GM12878 (cell line): ENCODE measurements around the gene TRAP1. TPM values are rescaled to one million over a fixed set of nuclear protein-coding genes. Genes with fewer than 3 reads are reported as not detected.
A peak's percentile ranks its signal among the peaks of the same experiment; 100 is the strongest.

Source experiments
- BCL11A ChIP-seq: IDR thresholded peaks from 2 replicates; pipeline ENCODE4 v1.6.1; 2011; ENCODE audit warnings: low read depth, low read length
- BHLHE40 ChIP-seq, 2 experiments: fragments of 450-650 bp in 1 of 2; IDR thresholded peaks; 2 replicates each; pipeline ENCODE4 v1.6.1; 2011 to 2017; ENCODE audit warnings: low read depth in 2 of 2, borderline replicate concordance in 1 of 2, improper control_type of control experiment in 1 of 2, low read length in 1 of 2, mild to moderate bottlenecking in 1 of 2
- CBX5 ChIP-seq: sonication (generic); IDR thresholded peaks from 2 replicates; pipeline ENCODE4 v1.6.1; 2016; ENCODE audit warnings: low read depth, moderate library complexity, mild to moderate bottlenecking, inconsistent platforms
- CEBPB ChIP-seq, 2 experiments: fragments of 150-350 bp in 1 of 2; IDR thresholded peaks; 2 replicates each; pipeline ENCODE4 v1.6.1; 2012 to 2014; ENCODE audit warnings: low read depth in 2 of 2, low read length in 2 of 2, borderline replicate concordance in 1 of 2, inconsistent platforms in 1 of 2
- EGR1 ChIP-seq, 2 experiments: IDR thresholded peaks; 1 replicate in 1 of 2; 2 replicates in 1 of 2; pipeline ENCODE4 v1.6.1; 2011 to 2012; ENCODE audit warnings: low read depth in 2 of 2, low read length in 2 of 2, borderline replicate concordance in 1 of 2, mild to moderate bottlenecking in 1 of 2, moderate library complexity in 1 of 2
- EP300 ChIP-seq, 2 experiments: fragments of 150-350 bp in 1 of 2; IDR thresholded peaks; 2 replicates each; pipeline ENCODE4 v1.6.1; 2011 to 2012; ENCODE audit warnings: low read depth in 2 of 2, low read length in 2 of 2, borderline replicate concordance in 1 of 2, improper control_type of control experiment in 1 of 2, inconsistent platforms in 1 of 2; ENCODE audit not compliant: control insufficient read depth in 1 of 2
- EZH2 ChIP-seq: IDR thresholded peaks from 2 replicates; pipeline ENCODE4 v1.6.1; 2012; ENCODE audit warnings: low read depth, mild to moderate bottlenecking, control low read depth, inconsistent platforms, low read length, borderline replicate concordance; ENCODE audit not compliant: control insufficient read depth
- FOS ChIP-seq: IDR thresholded peaks from 3 replicates; pipeline ENCODE4 v1.6.1; 2011; ENCODE audit warnings: borderline replicate concordance; ENCODE audit not compliant: insufficient read length; ENCODE audit errors: extremely low read depth
- HCFC1 ChIP-seq: fragments of 150-350 bp; IDR thresholded peaks from 2 replicates; pipeline ENCODE4 v1.6.1; 2014; ENCODE audit warnings: low read length
- HDGF ChIP-seq: fragments of 450-650 bp; IDR thresholded peaks from 2 replicates; pipeline ENCODE4 v1.6.1; 2016; ENCODE audit warnings: antibody characterized with exemption
- IKZF2 ChIP-seq, 2 experiments: fragments of 450-650 bp; IDR thresholded peaks; 2 replicates each; pipeline ENCODE4 v1.6.1; 2017; ENCODE audit warnings: mild to moderate bottlenecking in 2 of 2, moderate library complexity in 2 of 2
- MEF2A ChIP-seq: IDR thresholded peaks from 2 replicates; pipeline ENCODE4 v1.6.1; 2011; ENCODE audit warnings: low read depth, mild to moderate bottlenecking, low read length, moderate library complexity; ENCODE audit not compliant: insufficient read depth
- NRF1 ChIP-seq: conservative IDR thresholded peaks from 2 replicates; pipeline ENCODE4 v1.6.1; 2011; ENCODE audit warnings: mild to moderate bottlenecking, low read depth, low read length, improper control_type of control experiment
- POLR2A ChIP-seq: IDR thresholded peaks from 2 replicates; pipeline ENCODE4 v1.6.1; 2011; ENCODE audit warnings: low read depth, mild to moderate bottlenecking, low read length
- RBBP5 ChIP-seq: fragments of 200-600 bp; sonication (generic); conservative IDR thresholded peaks from 2 replicates; pipeline ENCODE4 v1.6.1; 2016
- RCOR1 ChIP-seq: conservative IDR thresholded peaks from 2 replicates; pipeline ENCODE4 v1.6.1; 2012; ENCODE audit warnings: low read depth, low read length, improper control_type of control experiment
- RELB ChIP-seq: fragments of 450-650 bp; IDR thresholded peaks from 2 replicates; pipeline ENCODE4 v1.6.1; 2017; ENCODE audit warnings: low read depth, mild to moderate bottlenecking, moderate library complexity
- SMAD1 ChIP-seq: fragments of 450-650 bp; IDR thresholded peaks from 2 replicates; pipeline ENCODE4 v1.6.1; 2018; ENCODE audit warnings: mild to moderate bottlenecking, low read depth; ENCODE audit not compliant: partially characterized antibody
- SREBF1 ChIP-seq: IDR thresholded peaks from 2 replicates; pipeline ENCODE4 v1.6.1; 2012; ENCODE audit warnings: mild to moderate bottlenecking, low read length
- SREBF2 ChIP-seq: IDR thresholded peaks from 2 replicates; pipeline ENCODE4 v1.6.1; 2012; ENCODE audit warnings: mild to moderate bottlenecking, low read length
- STAT1 ChIP-seq: fragments of 450-650 bp; conservative IDR thresholded peaks from 2 replicates; pipeline ENCODE4 v1.6.1; 2014; ENCODE audit warnings: antibody characterized with exemption, mild to moderate bottlenecking
- STAT3 ChIP-seq: IDR thresholded peaks from 2 replicates; pipeline ENCODE4 v1.6.1; 2011; ENCODE audit warnings: low read depth, low read length, improper control_type of control experiment
- SUZ12 ChIP-seq: fragments of 200-600 bp; sonication (generic); IDR thresholded peaks from one replicate; pipeline ENCODE4 v1.6.1; 2018; ENCODE audit warnings: antibody characterized with exemption, mild to moderate bottlenecking; ENCODE audit not compliant: unreplicated experiment
- TAF1 ChIP-seq: IDR thresholded peaks from 2 replicates; pipeline ENCODE4 v1.6.1; 2011; ENCODE audit warnings: mild to moderate bottlenecking, low read depth, low read length, borderline replicate concordance
- WRNIP1 ChIP-seq: IDR thresholded peaks from 2 replicates; pipeline ENCODE4 v1.6.1; 2011; ENCODE audit warnings: low read depth, low read length, improper control_type of control experiment, borderline replicate concordance
- ZBTB40 ChIP-seq: fragments of 450-650 bp; IDR thresholded peaks from 2 replicates; pipeline ENCODE4 v1.6.1; 2016; ENCODE audit warnings: mild to moderate bottlenecking, moderate library complexity, borderline replicate concordance
- ZSCAN29 ChIP-seq: fragments of 450-650 bp; IDR thresholded peaks from 2 replicates; pipeline ENCODE4 v1.6.1; 2017; ENCODE audit warnings: mild to moderate bottlenecking, moderate library complexity
- polyA plus RNA-seq, 11 experiments: library from polyadenylated mRNA; depleted of rRNA in 4 of 11; unstranded in 6 of 11; stranded (reverse) in 5 of 11; fragments of >200 nt; fragmentation: Nextera tagmentation in 4 of 11; fragmentation: Illumina TruSeq in 1 of 11; extraction: Ambion mirVana in 4 of 11; extraction: Trizol in 1 of 11; gene quantifications; 1 replicate in 1 of 11; 2 replicates in 10 of 11; pipeline versions ENCODE4 v1.2.1 to v1.2.3, GENCODE V29; 2011 to 2016; ENCODE audit warnings: inconsistent platforms in 2 of 11, missing spikeins in 2 of 11, low read depth in 1 of 11
- total RNA-seq, 4 experiments: library from RNA; depleted of rRNA in 3 of 4; stranded (reverse); fragments of >200 nt in 3 of 4; fragmentation: Illumina TruSeq in 1 of 4; extraction: Trizol in 1 of 4; gene quantifications; 2 replicates each; pipeline versions ENCODE4 v1.2.1 to v1.2.3, GENCODE V29; 2013 to 2021
- TF ChIP-seq, protein P1 (sequence below): IDR thresholded peaks from 2 replicates; pipeline ENCODE4 v1.6.1; 2012; ENCODE audit warnings: low read depth, low read length, improper control_type of control experiment

TRAP1 gene
- total and polyA plus RNA-seq, 10 of the 15 experiments (the other 5 are each of a cell fraction or from before 2014, with no cell fraction given) = 16.3 to 442 (median 241) TPM

DNA sequence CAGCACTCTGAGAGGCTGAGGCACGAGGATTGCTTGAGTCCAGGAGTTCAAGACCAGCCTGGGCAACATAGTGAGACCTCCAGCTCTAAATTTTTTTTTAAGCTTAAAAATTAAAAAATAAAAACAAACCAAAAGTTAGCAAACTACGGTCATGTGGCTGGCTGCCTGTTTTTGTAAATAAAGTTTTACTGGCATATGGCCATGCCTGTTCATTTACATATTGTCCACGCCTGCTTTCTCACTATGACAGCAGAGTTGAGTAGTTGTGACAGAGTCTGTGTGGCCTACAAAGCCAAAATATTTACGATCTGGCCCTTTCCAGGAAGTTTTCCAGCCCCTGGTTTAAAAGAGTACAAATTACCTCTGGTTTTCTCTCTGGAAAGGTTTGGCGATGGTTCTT, 109.3 kb downstream of the TRAP1 start (continued):
- TF ChIP-seq ZBTB40 (peak; percentile 97), EZH2 (no peak), STAT1 (no peak), ZSCAN29 (no peak), WRNIP1 (no peak), NRF1 (no peak), SMAD1 (peak; percentile 26), SUZ12 (no peak), SREBF1 (peak; percentile 14; the same call in 1 of the 2 replicates), IKZF2 (IDR thresholded peaks at IDR 0.05) (0 out of 4 replicates have a peak, but pooled peaks of 1 of the 2 experiments have one; percentile 22), CEBPB (IDR thresholded peaks at IDR 0.05; ENCODE audit: borderline replicate concordance in 1 of 2, low read depth in 2 of 2, low read length in 2 of 2) (no peak), TAF1 (no peak), RELB (no peak), FOS (no peak), POLR2A (no peak), BCL11A (no peak), BHLHE40 (IDR thresholded peaks at IDR 0.05; ENCODE audit: borderline replicate concordance in 1 of 2, low read depth in 2 of 2, low read length in 1 of 2) (no peak), EP300 (IDR thresholded peaks at IDR 0.05; ENCODE audit: borderline replicate concordance in 1 of 2, control insufficient read depth in 1 of 2, low read depth in 2 of 2, low read length in 2 of 2) (no peak), HDGF (no peak), MEF2A (no peak), EGR1 (IDR thresholded peaks at IDR 0.05; ENCODE audit: borderline replicate concordance in 1 of 2, low read depth in 2 of 2, low read length in 2 of 2) (no peak), RCOR1 (no peak), CBX5 (no peak), STAT3 (no peak), RBBP5 (no peak), SREBF2 (no peak), HCFC1 (no peak)
- TF ChIP-seq, protein P1, sequence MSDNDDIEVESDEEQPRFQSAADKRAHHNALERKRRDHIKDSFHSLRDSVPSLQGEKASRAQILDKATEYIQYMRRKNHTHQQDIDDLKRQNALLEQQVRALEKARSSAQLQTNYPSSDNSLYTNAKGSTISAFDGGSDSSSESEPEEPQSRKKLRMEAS = no peak
